Measurements from ENCODE around the gene NEU3.

- TF ChIP-seq POLR2A (IDR thresholded peaks at IDR 0.05) (no peak), CTCF (IDR thresholded peaks at IDR 0.05) (no peak), EP300 (IDR thresholded peaks at IDR 0.05) (no peak)
Measured at GRCh38 chr11:75013051-75013450, 24.3 kb downstream of the NEU3 start.

All from ovary (tissue), 3 donors.